NCI-H2196 (cell line): ENCODE data around the gene ALDH3A1.

Experiments
- DNase-seq: peaks from one replicate; lab custom pipeline; 2025; ENCODE audit not compliant: unreplicated experiment; lab: John Stamatoyannopoulos, UW

The ALDH3A1 gene

DNA sequence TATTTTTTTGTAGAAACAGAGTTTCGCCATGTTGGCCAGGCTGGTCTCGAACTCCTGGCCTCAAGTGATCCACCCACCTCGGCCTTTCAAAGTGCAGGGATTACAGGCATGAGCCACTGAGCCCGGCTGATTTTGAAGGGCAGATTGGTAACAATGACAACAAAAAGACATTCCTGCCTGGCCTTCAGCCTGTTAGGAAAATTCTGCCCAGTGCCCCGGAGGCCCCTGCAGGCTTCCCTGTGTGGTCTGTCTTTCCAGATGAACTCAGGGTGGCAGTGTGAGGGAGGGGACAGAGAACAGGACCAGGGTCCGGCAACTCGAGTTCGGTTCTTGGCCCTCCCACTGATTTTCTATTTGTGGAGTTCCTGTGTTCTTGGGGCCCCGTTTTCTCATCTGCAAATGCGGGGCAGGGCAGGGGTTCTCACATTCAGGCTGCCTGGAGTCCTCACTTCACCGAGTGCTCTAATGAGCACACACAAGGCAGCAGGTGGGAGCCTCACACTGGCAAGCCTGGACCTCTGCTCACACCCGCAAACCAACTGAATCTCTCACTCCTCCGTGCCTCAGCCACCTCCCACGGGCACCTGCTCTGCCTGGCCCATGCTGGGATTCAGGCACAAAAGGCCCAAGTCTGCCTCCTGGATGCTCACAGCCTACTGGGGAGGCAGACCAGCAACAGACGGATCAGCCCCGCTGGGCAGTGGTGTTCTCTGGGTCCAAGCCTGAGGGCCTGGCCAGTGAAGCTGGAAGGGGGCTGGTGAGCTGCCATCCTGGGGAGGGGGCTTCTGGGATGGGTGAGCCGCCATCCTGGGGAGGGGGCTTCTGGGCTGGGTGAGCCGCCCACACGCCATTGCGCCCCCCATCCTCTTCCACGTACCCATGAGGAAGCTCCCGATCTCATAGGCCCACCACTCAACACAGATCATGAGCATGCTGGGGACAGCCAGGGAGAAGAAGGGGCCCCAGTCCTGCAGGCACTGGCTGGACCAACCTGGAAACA lies 42.0 kb downstream of the ALDH3A1 start:
- DNase-seq: no peak

- DNase-seq: no peak
These were observed 42.9 kb downstream of the ALDH3A1 start for GRCh38 chr17:19705201-19705600.

DNA sequence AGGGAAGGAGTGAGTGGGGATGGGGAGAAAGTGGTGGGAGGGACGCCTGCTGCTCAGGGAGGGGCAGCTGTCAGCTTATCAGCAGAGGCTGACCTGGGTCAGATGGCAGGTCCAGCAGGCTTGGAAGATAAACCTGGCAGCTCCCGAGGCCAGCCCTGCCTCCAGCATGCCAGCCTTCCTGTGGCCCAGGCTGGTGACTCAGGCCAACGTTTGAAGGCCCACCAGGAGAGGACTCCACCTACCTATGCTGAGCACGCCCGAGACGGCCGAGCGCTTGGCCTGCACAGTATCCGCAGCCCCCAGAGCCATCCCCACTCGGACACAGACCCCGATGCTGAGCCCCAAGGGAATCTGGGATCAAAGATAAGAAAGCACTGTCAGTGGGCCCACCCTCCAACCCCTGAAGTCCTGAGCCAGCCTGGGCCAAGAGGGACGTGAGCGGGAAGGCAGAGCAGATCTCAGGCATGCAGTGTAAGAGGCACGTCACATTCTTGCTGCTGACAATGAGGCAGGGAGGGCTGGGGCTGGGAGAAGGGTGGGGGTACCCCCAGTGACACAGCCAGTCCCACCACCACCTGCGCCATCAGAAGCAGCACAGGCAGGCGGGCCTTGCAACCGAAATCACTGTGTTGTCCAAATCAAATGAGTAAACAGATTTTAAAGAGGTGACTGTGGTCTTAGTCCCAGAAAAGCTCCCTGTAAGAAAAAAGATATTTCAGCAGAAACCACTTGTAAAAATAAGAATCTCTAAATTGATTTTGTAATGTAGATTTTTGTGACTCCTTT lies 44.1 kb downstream of the ALDH3A1 start:
- no peak for DNase-seq

DNA sequence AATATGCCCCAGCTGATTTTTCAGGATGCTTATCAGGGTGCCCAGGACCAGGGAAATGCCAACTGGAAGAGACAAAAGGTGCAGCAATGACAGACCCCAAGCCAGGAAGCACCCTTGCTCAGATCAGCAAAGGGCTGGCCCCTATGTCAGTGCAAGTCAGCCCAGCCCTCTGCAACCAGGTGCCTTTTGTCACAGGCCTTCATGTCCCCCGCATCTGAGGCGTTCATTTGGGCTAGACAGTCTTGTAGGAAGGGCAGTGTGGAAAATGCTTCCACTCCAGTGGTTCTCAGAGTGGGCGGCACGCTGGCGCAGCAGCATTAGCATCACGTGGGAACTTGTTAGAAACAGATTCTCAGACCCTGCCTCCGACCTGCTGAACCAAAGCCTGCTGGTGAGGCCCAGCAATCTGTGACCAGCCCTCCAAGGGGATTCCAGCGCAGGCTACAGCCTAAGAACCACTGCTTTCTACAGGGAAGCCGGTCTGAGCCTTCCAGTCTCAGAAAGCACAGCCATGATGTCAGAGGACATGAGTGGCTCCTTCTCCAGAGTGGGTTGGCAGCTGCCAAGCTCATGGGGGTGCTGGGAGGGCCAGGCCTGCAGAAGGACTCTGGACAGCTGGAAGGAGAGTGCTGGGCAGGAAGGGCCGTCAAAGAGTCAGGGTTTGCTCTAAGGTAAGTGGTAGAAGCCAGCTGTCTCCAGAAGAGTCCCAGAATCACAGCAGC lies 44.8 kb downstream of the ALDH3A1 start:
- peak; percentile 23 for DNase-seq

GRCh38 chr17:19702217-19702641 lies 45.9 kb downstream of the ALDH3A1 start:
- no peak for DNase-seq
